HepG2 (cell line): ENCODE results near the gene THSD4. TPM values are rescaled to one million over a fixed set of nuclear protein-coding genes. Genes with fewer than 3 reads are reported as not detected.

Source experiments
- ATF4 ChIP-seq, 2 experiments: fragments of 450-650 bp in 1 of 2; sonication (generic) in 1 of 2; formaldehyde crosslinking; IDR thresholded peaks; 2 replicates each; pipeline versions ENCODE4 v1.5.0 to v1.8.0; 2020 to 2022; ENCODE audit warnings: mild to moderate bottlenecking in 1 of 2, missing genetic modification reagents in 1 of 2
- ATF7 ChIP-seq, 2 experiments: fragments of 450-650 bp in 1 of 2; sonication (generic) in 1 of 2; formaldehyde crosslinking in 1 of 2; IDR thresholded peaks; 2 replicates each; pipeline versions ENCODE4 v1.4.0 to v1.6.1; 2016 to 2020; ENCODE audit warnings: antibody characterized with exemption in 1 of 2, mild to moderate bottlenecking in 1 of 2, missing genetic modification reagents in 1 of 2
- HDAC2 ChIP-seq: sonication (generic); formaldehyde crosslinking; IDR thresholded peaks from 2 replicates; pipeline ENCODE4 v1.4.0; 2020; ENCODE audit warnings: missing genetic modification reagents
- HOXA5 ChIP-seq: sonication (generic); formaldehyde crosslinking; IDR thresholded peaks from 2 replicates; pipeline ENCODE4 v1.4.0; 2020; ENCODE audit warnings: missing genetic modification reagents
- IRF1 ChIP-seq: sonication (generic); formaldehyde crosslinking; IDR thresholded peaks from 2 replicates; pipeline ENCODE4 v1.4.0; 2020; ENCODE audit warnings: low read depth, mild to moderate bottlenecking, missing genetic modification reagents
- SALL1 ChIP-seq: sonication (generic); formaldehyde crosslinking; IDR thresholded peaks from 2 replicates; pipeline ENCODE4 v1.8.0; 2022; ENCODE audit warnings: mild to moderate bottlenecking, missing genetic modification reagents
- SOX13 ChIP-seq, 3 experiments: fragments of 450-650 bp in 1 of 3; sonication (generic) in 1 of 3; formaldehyde crosslinking in 1 of 3; IDR thresholded peaks in 2 of 3; conservative IDR thresholded peaks in 1 of 3; 2 replicates each; pipeline versions ENCODE4 v1.5.0 to v1.6.1; 2016 to 2020; ENCODE audit warnings: antibody characterized with exemption in 1 of 3, mild to moderate bottlenecking in 1 of 3, missing compliant biosample characterization in 1 of 3, missing genetic modification reagents in 1 of 3, moderate library complexity in 1 of 3
- SP4 ChIP-seq: sonication (generic); formaldehyde crosslinking; IDR thresholded peaks from 2 replicates; pipeline ENCODE4 v1.8.1; 2023; ENCODE audit warnings: mild to moderate bottlenecking, missing genetic modification reagents
- ZFP1 ChIP-seq: IDR thresholded peaks from 2 replicates; pipeline ENCODE4 v1.6.1; 2016
- ZNF709 ChIP-seq: sonication (generic); formaldehyde crosslinking; IDR thresholded peaks from 2 replicates; pipeline ENCODE4 v1.5.0; 2020; ENCODE audit warnings: mild to moderate bottlenecking, missing genetic modification reagents
- ZNF784 ChIP-seq: sonication (generic); formaldehyde crosslinking; IDR thresholded peaks from 2 replicates; pipeline ENCODE4 v1.5.1; 2020; ENCODE audit warnings: missing genetic modification reagents, mild to moderate bottlenecking, borderline replicate concordance
- ZNF792 ChIP-seq: IDR thresholded peaks from 2 replicates; pipeline ENCODE4 v1.6.1; 2016
- polyA plus RNA-seq, 8 experiments: library from polyadenylated mRNA; depleted of rRNA in 3 of 8; stranded (reverse) in 7 of 8; unstranded in 1 of 8; fragments of >200 nt; fragmentation: Illumina TruSeq in 4 of 8; extraction: Trizol in 4 of 8; gene quantifications; 2 replicates each; pipeline versions ENCODE4 v1.2.1 to v1.2.3, GENCODE V29; 2011 to 2016; ENCODE audit warnings: low read depth in 4 of 8, missing spikeins in 1 of 8, mixed read lengths in 1 of 8; ENCODE audit not compliant: insufficient read depth in 1 of 8
- total RNA-seq, 5 experiments: library from RNA; depleted of rRNA; stranded (reverse); fragments of >200 nt; fragmentation: Illumina TruSeq; extraction: Trizol; gene quantifications; 2 replicates each; pipeline ENCODE4 v1.2.3, GENCODE V29; 2016; ENCODE audit warnings: low read depth in 1 of 5

Gene THSD4
- total and polyA plus RNA-seq, 2 of the 13 experiments (the other 11 are each of a cell fraction or from before 2014, with no cell fraction given): 0.07 to 0.21 TPM

GRCh38 chr15:71757741-71758530 is 642.7 kb downstream of the THSD4 start (continued):
- TF ChIP-seq SALL1 (CRISPR knock-in tag) (no peak), ZNF792 (CRISPR knock-in tag) (no peak), HDAC2 (no peak), ATF7 (IDR thresholded peaks at IDR 0.05) (no peak), ATF7 (CRISPR knock-in tag; IDR thresholded peaks at IDR 0.05) (no peak), IRF1 (CRISPR knock-in tag) (no peak), ZNF784 (CRISPR knock-in tag) (no peak), ATF4 (CRISPR knock-in tag; IDR thresholded peaks at IDR 0.05) (no peak), ZNF709 (CRISPR knock-in tag) (no peak), SOX13 (IDR thresholded peaks at IDR 0.05) (no peak), SOX13 (CRISPR knock-in tag; conservative IDR thresholded peaks at IDR 0.05 in 1 of 2, IDR thresholded peaks at IDR 0.05 in 1 of 2) (no peak), HOXA5 (no peak), ZFP1 (CRISPR knock-in tag) (no peak), SP4 (CRISPR knock-in tag) (no peak)
